HG02970 (cell line): ENCODE data around the gene UBE3A.

Experiments
- ATAC-seq: cut with Tn5 transposase; IDR thresholded peaks from one replicate; pipeline ENCODE4 v1.9.1; 2021; ENCODE audit warnings: mild to moderate bottlenecking, moderate library complexity, moderate number of reproducible peaks; ENCODE audit not compliant: unreplicated experiment, low FRiP score

The UBE3A gene

GRCh38 chr15:25335279-25335678 lies 103.5 kb downstream of the UBE3A start:
- no peak for ATAC-seq

GRCh38 chr15:25333049-25333448 lies 105.8 kb downstream of the UBE3A start:
- no peak for ATAC-seq

- no peak for ATAC-seq
These were observed 106.5 kb downstream of the UBE3A start for GRCh38 chr15:25332306-25332705.

GRCh38 chr15:25331860-25332259 lies 107.0 kb downstream of the UBE3A start:
- ATAC-seq: no peak

- no peak for ATAC-seq
These were observed 107.4 kb downstream of the UBE3A start for GRCh38 chr15:25331404-25331803.

GRCh38 chr15:25329696-25330095 lies 109.1 kb downstream of the UBE3A start:
- ATAC-seq: no peak

- ATAC-seq: no peak
These were observed 111.1 kb downstream of the UBE3A start for GRCh38 chr15:25327686-25328085.

- no peak for ATAC-seq
These were observed 113.6 kb downstream of the UBE3A start for GRCh38 chr15:25325187-25325586.

GRCh38 chr15:25323420-25323819 lies 115.4 kb downstream of the UBE3A start:
- no peak for ATAC-seq

- no peak for ATAC-seq
These were observed 151.0 kb downstream of the UBE3A start for GRCh38 chr15:25287823-25288222.
